Activated B cell treated with CpG ODN at 0.5 μM for 24 hours (primary cell): Measurements from ENCODE around the gene BMAL1. TPM values are rescaled to one million over a fixed set of nuclear protein-coding genes. Genes with fewer than 3 reads are reported as not detected.
A peak's percentile ranks its signal among the peaks of the same experiment; 100 is the strongest.

ENCODE experiments used
- ATAC-seq: fragments of 200-7000 bp; cut with Tn5 transposase; one replicate; pipeline ENCODE4 v1.10.0; 2021; ENCODE audit warnings: low read depth, mild to moderate bottlenecking, moderate library complexity
- CTCF ChIA-PET: fragments of 350-600 bp; sonication (Branson Sonifier 250); formaldehyde crosslinking; loops from one replicate; lab custom pipeline; 2021; ENCODE audit warnings: antibody characterized with exemption; lab: Charles Lee
- POLR2A ChIA-PET: fragments of 350-600 bp; sonication (Branson Sonifier 250); formaldehyde crosslinking; loops from one replicate; lab custom pipeline; 2021; ENCODE audit warnings: antibody characterized with exemption; lab: Charles Lee
- DNase-seq: peaks from one replicate; pipeline ENCODE4 v3.0.0; 2022
- H3K27ac Mint-ChIP-seq: one replicate; pipeline ENCODE4 v1.8.0; 2020; ENCODE audit warnings: mixed read lengths
- H3K27me3 Mint-ChIP-seq: one replicate; pipeline ENCODE4 v1.8.0; 2021; ENCODE audit warnings: mixed read lengths
- H3K36me3 Mint-ChIP-seq: one replicate; pipeline ENCODE4 v1.8.0; 2021; ENCODE audit warnings: low read depth, mixed read lengths
- H3K4me1 Mint-ChIP-seq: one replicate; pipeline ENCODE4 v1.8.0; 2021; ENCODE audit warnings: mixed read lengths
- H3K4me3 Mint-ChIP-seq: one replicate; pipeline ENCODE4 v1.8.0; 2020; ENCODE audit warnings: mild to moderate bottlenecking, mixed read lengths
- H3K9me3 Mint-ChIP-seq: one replicate; pipeline ENCODE4 v1.8.0; 2020; ENCODE audit warnings: mixed read lengths
- intact Hi-C: fragments of 100-400 bp; cut with micrococcal nuclease; formaldehyde crosslinking; loops from one replicate; pipeline ENCODE4 v1.15.1; 2024
- total RNA-seq: library from RNA; stranded (reverse); gene quantifications from 2 replicates; pipeline ENCODE4 v1.2.3, GENCODE V29; 2022
- TF ChIP-seq, protein P1 (sequence below): fragments of 200-600 bp; IDR thresholded peaks from one replicate; pipeline ENCODE4 v1.8.0; 2022; ENCODE audit warnings: antibody characterized with exemption, mild to moderate bottlenecking

The BMAL1 gene
- total RNA-seq, 1 donor from 2014 or later, result 30.1 TPM

DNA sequence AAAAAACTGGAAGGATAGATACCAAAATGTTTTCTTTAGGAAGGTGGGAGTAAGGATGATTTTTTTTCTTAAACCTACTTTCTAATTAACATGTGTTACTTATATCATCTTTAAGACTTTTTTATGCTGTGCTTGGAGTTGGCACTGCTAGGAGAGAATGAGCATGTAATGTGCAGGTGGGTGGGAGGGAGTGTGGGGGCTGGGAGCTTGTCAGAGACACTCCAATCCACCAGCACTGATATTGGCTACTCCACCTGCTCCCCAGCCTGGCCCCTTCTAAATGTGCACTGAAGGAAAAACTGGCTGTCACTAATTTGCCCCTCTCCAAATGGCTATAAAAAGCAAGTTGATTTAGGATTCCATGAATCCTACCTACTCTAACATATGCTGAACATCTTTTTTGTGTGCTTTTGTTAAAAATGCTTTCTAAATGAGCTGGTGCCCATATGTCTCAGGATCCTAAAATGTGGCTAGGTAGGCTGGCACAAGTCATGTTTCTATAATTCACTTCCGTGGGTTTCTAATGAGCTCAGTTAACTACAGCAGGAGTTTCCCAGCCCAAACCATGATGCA lies 44.3 kb upstream of the BMAL1 start:
- intact Hi-C loops, result no loop called here
- peaks cover 2% of the 10 kb centered on the region for H3K27me3 Mint-ChIP-seq
- peaks cover 22% of the 10 kb centered on the region for H3K4me1 Mint-ChIP-seq
- ChIA-PET POLR2A (no interaction called here), CTCF (no interaction called here)
- H3K4me3 Mint-ChIP-seq, result no peak overlapping the region
- no peak for ATAC-seq
- no peaks in the 10 kb centered on the region for H3K36me3 Mint-ChIP-seq
- DNase-seq, result no peak
- TF ChIP-seq, protein P1, sequence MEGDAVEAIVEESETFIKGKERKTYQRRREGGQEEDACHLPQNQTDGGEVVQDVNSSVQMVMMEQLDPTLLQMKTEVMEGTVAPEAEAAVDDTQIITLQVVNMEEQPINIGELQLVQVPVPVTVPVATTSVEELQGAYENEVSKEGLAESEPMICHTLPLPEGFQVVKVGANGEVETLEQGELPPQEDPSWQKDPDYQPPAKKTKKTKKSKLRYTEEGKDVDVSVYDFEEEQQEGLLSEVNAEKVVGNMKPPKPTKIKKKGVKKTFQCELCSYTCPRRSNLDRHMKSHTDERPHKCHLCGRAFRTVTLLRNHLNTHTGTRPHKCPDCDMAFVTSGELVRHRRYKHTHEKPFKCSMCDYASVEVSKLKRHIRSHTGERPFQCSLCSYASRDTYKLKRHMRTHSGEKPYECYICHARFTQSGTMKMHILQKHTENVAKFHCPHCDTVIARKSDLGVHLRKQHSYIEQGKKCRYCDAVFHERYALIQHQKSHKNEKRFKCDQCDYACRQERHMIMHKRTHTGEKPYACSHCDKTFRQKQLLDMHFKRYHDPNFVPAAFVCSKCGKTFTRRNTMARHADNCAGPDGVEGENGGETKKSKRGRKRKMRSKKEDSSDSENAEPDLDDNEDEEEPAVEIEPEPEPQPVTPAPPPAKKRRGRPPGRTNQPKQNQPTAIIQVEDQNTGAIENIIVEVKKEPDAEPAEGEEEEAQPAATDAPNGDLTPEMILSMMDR, result no peak
- no peaks in the 10 kb centered on the region for H3K9me3 Mint-ChIP-seq
- H3K27ac Mint-ChIP-seq, result no peak overlapping the region

DNA sequence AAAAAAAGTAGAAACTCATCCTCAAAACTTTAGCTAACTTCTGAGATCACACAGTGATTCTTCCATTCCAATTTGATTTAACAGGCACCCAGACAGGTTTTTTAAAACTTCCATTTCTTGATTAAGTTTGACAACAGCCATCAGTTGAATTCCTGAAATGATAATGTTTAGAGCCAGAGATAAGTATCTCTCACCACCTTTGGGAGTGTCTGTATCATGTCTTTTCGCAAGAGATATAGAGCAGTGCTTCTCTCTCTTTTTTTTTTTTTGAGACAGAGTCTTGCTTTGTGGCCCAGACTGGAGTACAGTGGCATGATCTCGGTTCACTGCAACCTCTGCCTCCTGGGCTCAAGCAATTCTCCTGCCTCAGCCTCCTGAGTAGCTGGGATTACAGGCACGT lies 41.7 kb upstream of the BMAL1 start:
- ChIA-PET POLR2A (no interaction called here), CTCF (interaction anchor here (1.1 kb wide), 1 partner anchor 79 kb away, joined by 3 read pairs; no protein-coding TSS in a partner anchor)
- no peaks in the 10 kb centered on the region for H3K4me1 Mint-ChIP-seq
- no peak overlapping the region for H3K27ac Mint-ChIP-seq
- H3K9me3 Mint-ChIP-seq, result no peaks in the 10 kb centered on the region
- DNase-seq, result no peak
- TF ChIP-seq, protein P1, result no peak
- peaks cover 5% of the 10 kb centered on the region for H3K27me3 Mint-ChIP-seq
- intact Hi-C loops, result no loop called here
- H3K36me3 Mint-ChIP-seq, result no peaks in the 10 kb centered on the region
- ATAC-seq, result no peak
- H3K4me3 Mint-ChIP-seq, result no peak overlapping the region

DNA sequence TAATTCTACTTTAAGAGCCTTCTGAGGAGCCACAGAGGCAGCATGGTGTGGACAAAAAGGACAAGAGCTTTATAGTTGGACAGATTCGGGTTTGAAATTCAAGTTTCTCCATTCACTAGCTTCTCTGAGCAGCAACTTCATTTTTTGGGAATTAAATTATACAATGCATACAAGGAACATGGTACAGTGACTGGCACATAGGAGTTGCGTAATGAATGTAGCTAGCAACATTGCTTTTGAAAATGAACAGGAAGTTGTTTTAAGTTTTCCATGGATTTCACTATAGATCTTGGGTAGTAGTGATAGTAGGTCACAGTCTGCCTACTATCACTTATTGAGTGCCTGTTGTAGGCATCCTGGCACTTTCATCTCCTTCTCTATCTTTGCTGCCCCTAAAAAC lies 41.0 kb upstream of the BMAL1 start:
- H3K27me3 Mint-ChIP-seq, result peaks cover 5% of the 10 kb centered on the region
- no peaks in the 10 kb centered on the region for H3K36me3 Mint-ChIP-seq
- POLR2A ChIA-PET, result no interaction called here
- TF ChIP-seq, protein P1, result no peak
- ATAC-seq (no peak), DNase-seq (no peak)
- CTCF ChIA-PET, result interaction anchor here (1.1 kb wide), 1 partner anchor 78 kb away, joined by 3 read pairs; no protein-coding TSS in a partner anchor
- H3K4me3 Mint-ChIP-seq, result no peak overlapping the region
- H3K4me1 Mint-ChIP-seq, result no peaks in the 10 kb centered on the region
- intact Hi-C loops, result no loop called here
- no peak overlapping the region for H3K27ac Mint-ChIP-seq
- no peaks in the 10 kb centered on the region for H3K9me3 Mint-ChIP-seq

DNA sequence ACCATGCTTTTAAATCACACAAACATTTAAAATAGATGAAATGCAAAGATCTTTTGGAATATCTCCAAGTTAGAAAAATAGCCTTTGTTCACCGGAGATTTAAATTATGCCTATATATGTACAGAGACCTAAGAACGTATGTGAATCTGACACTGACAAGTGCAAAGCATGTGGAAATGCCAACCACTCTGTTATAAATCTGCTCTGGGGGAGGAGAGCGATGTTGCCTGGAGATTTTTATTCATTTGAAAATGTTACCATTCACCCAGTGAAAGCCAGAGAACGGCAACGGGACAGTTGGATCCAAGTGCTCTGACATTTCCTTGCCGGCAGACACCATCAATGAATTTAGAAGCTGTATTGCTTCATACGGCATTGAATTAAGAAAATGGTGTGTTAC lies 39.8 kb upstream of the BMAL1 start:
- POLR2A ChIA-PET, result no interaction called here

DNA sequence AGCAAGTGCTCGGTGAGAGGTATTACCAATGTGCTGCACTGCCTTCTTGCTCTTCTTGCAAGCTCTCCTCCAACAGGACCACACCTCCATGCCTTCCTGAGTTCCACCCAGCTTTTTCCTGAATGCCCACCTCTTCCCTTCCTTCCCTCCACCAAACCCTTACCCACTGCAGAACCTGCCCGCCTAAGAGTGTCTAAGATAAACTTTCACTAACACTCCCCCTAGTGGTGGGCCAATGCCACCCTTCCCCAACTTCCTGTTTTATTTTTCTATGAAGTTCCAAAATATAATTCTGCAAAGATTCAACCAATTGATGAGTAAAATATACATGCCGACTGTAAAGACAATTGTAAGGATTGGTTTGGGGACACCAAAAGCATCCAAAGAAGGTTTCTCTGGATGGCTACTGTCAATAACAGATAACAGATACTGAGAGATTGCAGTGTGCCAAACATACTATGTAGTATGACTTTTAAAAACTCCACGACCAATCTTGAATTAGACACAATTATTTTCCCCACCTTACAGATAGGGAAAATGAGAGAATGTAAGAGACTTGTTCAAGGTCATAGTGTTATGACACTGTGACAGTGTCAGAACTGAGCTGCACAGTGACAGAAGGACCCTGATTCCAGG lies 38.6 kb upstream of the BMAL1 start:
- peak; percentile 47 for ATAC-seq
- ChIA-PET CTCF (interaction anchor here (0.9 to 2.0 kb wide), 4 partner anchors 9 to 56 kb away, joined by 3 to 7 read pairs (median 4); no protein-coding TSS in a partner anchor), POLR2A (no interaction called here)
- Mint-ChIP-seq H3K9me3 (no peaks in the 10 kb centered on the region), H3K4me1 (no peaks in the 10 kb centered on the region), H3K27me3 (peaks cover 5% of the 10 kb centered on the region), H3K27ac (no peak overlapping the region), H3K36me3 (no peaks in the 10 kb centered on the region), H3K4me3 (no peak overlapping the region)
- intact Hi-C loops, result loop anchor here (1.0 to 2.0 kb wide), 3 partner anchors 28 to 275 kb away; no protein-coding TSS in a partner anchor
- no peak for DNase-seq
- TF ChIP-seq, protein P1, result no peak

More for the DNA sequence above, 39.8 kb upstream of the BMAL1 start:
- no peak overlapping the region for H3K27ac Mint-ChIP-seq
- CTCF ChIA-PET, result interaction anchor here (0.9 to 1.5 kb wide), 3 partner anchors 12 to 55 kb away, joined by 3 to 7 read pairs (median 3); no protein-coding TSS in a partner anchor
- peaks cover 5% of the 10 kb centered on the region for H3K27me3 Mint-ChIP-seq
- DNase-seq, result no peak
- TF ChIP-seq, protein P1, result no peak
- no peak for ATAC-seq
- H3K36me3 Mint-ChIP-seq, result no peaks in the 10 kb centered on the region
- no peaks in the 10 kb centered on the region for H3K9me3 Mint-ChIP-seq
- no peaks in the 10 kb centered on the region for H3K4me1 Mint-ChIP-seq
- intact Hi-C loops, result loop anchor here (2.0 kb wide), 1 partner anchor 27 kb away; no protein-coding TSS in a partner anchor
- no peak overlapping the region for H3K4me3 Mint-ChIP-seq
